Kidney glomerular epithelial cell (primary cell): ENCODE results near the gene IL17REL.

Experiments
- DNase-seq: peaks from one replicate; lab custom pipeline; 2025; lab: John Stamatoyannopoulos, UW

Gene IL17REL

GRCh38 chr22:49966774-49967705 is 45.5 kb downstream of the IL17REL start:
- no peak for DNase-seq

GRCh38 chr22:49966041-49966773 is 46.4 kb downstream of the IL17REL start:
- no peak for DNase-seq

- no peak for DNase-seq
These were observed 47.2 kb downstream of the IL17REL start for GRCh38 chr22:49965091-49966040.

GRCh38 chr22:49964136-49965090 is 48.2 kb downstream of the IL17REL start:
- no peak for DNase-seq

GRCh38 chr22:49963647-49964026 is 48.9 kb downstream of the IL17REL start:
- no peak for DNase-seq

- DNase-seq = no peak
These were observed 49.6 kb downstream of the IL17REL start for GRCh38 chr22:49962751-49963646.

- DNase-seq = peak; percentile 73
These were observed 50.4 kb downstream of the IL17REL start for GRCh38 chr22:49962012-49962750.

GRCh38 chr22:49961601-49962011 is 51.0 kb downstream of the IL17REL start:
- DNase-seq = no peak

- DNase-seq = no peak
These were observed 51.5 kb downstream of the IL17REL start for GRCh38 chr22:49961005-49961600.

GRCh38 chr22:49960159-49961004 is 52.2 kb downstream of the IL17REL start, which contains the start of gene PIM3:
Gene PIM3, plus strand, starts transcription at chr22:49960772. Its CDS starts 176 bp downstream, at chr22:49960948.
- peak; percentile 86 for DNase-seq

GRCh38 chr22:49959782-49960158 is 52.8 kb downstream of the IL17REL start:
- no peak for DNase-seq

- no peak for DNase-seq
These were observed 53.4 kb downstream of the IL17REL start for GRCh38 chr22:49958931-49959781.

GRCh38 chr22:49958366-49958921 is 54.1 kb downstream of the IL17REL start:
- no peak for DNase-seq

GRCh38 chr22:49957826-49958365 is 54.7 kb downstream of the IL17REL start:
- no peak for DNase-seq

- no peak for DNase-seq
These were observed 55.4 kb downstream of the IL17REL start for GRCh38 chr22:49956914-49957825.
